ENCODE results near the gene PDE6D. TPM values are rescaled to one million over a fixed set of nuclear protein-coding genes. Genes with fewer than 3 reads are reported as not detected.
"Not testable (repeated sequence)": the region's sequence is repeated elsewhere in the genome, so short reads cannot be mapped to it uniquely, and the experiment has no call there.

Gene PDE6D
- total RNA-seq, 4 donors from 2014 or later, result 20.0 to 59.4 (median 25.7) TPM

GRCh38 chr2:231764760-231765159 is 16.3 kb downstream of the PDE6D start:
- no peak overlapping the region for H3K4me3 ChIP-seq
- no peaks in the 10 kb centered on the region for H3K27me3 ChIP-seq
- no peak overlapping the region for H3K27ac ChIP-seq
- H3K36me3 ChIP-seq, result no peaks in the 10 kb centered on the region
- no peaks in the 10 kb centered on the region for H3K9me3 ChIP-seq
- DNase-seq, result no peak
- no peak for TF ChIP-seq POLR2A (IDR thresholded peaks at IDR 0.05)
- TF ChIP-seq, protein P1, sequence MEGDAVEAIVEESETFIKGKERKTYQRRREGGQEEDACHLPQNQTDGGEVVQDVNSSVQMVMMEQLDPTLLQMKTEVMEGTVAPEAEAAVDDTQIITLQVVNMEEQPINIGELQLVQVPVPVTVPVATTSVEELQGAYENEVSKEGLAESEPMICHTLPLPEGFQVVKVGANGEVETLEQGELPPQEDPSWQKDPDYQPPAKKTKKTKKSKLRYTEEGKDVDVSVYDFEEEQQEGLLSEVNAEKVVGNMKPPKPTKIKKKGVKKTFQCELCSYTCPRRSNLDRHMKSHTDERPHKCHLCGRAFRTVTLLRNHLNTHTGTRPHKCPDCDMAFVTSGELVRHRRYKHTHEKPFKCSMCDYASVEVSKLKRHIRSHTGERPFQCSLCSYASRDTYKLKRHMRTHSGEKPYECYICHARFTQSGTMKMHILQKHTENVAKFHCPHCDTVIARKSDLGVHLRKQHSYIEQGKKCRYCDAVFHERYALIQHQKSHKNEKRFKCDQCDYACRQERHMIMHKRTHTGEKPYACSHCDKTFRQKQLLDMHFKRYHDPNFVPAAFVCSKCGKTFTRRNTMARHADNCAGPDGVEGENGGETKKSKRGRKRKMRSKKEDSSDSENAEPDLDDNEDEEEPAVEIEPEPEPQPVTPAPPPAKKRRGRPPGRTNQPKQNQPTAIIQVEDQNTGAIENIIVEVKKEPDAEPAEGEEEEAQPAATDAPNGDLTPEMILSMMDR (IDR thresholded peaks at IDR 0.05), result no peak
- no peaks in the 10 kb centered on the region for H3K4me1 ChIP-seq

DNA sequence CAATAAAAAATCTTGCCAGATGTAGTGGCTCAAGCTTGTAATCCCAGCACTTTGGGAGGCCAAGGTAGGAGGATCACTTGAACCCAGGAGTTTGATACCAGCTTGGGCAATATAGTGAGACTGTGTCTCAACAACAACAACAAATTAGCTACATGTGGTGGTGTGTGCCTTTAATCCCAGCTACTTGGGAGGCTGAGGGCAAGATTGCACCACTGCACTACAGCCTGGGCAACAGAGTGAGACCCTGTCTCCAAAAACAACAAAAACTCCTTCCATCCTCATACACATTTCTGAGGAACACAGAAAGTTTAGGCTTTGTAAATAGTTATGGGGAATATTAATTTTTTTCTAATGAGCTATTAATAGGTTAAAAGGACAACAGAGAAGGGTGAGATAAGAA is 17.0 kb downstream of the PDE6D start:
- DNase-seq, result no peak
- Histone ChIP-seq H3K27ac (no peak overlapping the region), H3K36me3 (no peaks in the 10 kb centered on the region), H3K9me3 (no peaks in the 10 kb centered on the region), H3K4me1 (no peaks in the 10 kb centered on the region), H3K27me3 (no peaks in the 10 kb centered on the region), H3K4me3 (no peak overlapping the region)
- no peak for TF ChIP-seq POLR2A (IDR thresholded peaks at IDR 0.05)
- TF ChIP-seq, protein P1 (IDR thresholded peaks at IDR 0.05), result no peak

GRCh38 chr2:231761735-231762134 is 19.3 kb downstream of the PDE6D start:
- H3K4me3 ChIP-seq, result no peak overlapping the region
- no peak for DNase-seq
- TF ChIP-seq, protein P1 (IDR thresholded peaks at IDR 0.05), result no peak
- TF ChIP-seq POLR2A (IDR thresholded peaks at IDR 0.05), result no peak
- H3K27me3 ChIP-seq, result no peaks in the 10 kb centered on the region
- no peaks in the 10 kb centered on the region for H3K36me3 ChIP-seq
- no peak overlapping the region for H3K27ac ChIP-seq
- H3K4me1 ChIP-seq, result no peaks in the 10 kb centered on the region
- H3K9me3 ChIP-seq, result no peaks in the 10 kb centered on the region

DNA sequence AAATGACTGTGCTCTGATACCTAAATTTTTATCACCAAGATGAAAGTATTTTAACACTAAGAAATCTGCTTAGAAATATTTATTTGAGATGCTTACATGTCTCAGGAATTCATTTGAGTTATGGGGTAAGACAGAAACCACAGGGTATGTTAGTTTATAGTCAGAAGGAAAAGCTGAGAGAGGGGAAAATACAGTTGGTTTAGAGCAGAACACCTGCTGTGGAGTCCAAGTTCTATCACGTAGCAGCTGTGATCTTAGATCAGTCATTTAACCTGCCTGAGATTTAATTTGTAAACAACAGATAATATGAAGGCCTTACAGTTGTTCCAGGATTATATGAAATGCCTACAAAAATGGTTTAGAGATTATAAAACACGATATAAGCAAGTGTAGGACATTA is 29.0 kb downstream of the PDE6D start:
- no peaks in the 10 kb centered on the region for H3K27me3 ChIP-seq
- H3K4me3 ChIP-seq, result no peak overlapping the region
- no peaks in the 10 kb centered on the region for H3K4me1 ChIP-seq
- no peaks in the 10 kb centered on the region for H3K9me3 ChIP-seq
- no peak for DNase-seq
- H3K27ac ChIP-seq, result no peak overlapping the region
- no peak for TF ChIP-seq POLR2A (IDR thresholded peaks at IDR 0.05)
- TF ChIP-seq, protein P1 (IDR thresholded peaks at IDR 0.05), result no peak
- H3K36me3 ChIP-seq, result no peaks in the 10 kb centered on the region

- H3K36me3 ChIP-seq, result no peaks in the 10 kb centered on the region
- no peak overlapping the region for H3K4me3 ChIP-seq
- H3K4me1 ChIP-seq, result no peaks in the 10 kb centered on the region
- H3K9me3 ChIP-seq, result no peaks in the 10 kb centered on the region
- H3K27me3 ChIP-seq, result no peaks in the 10 kb centered on the region
- no peak for DNase-seq
- H3K27ac ChIP-seq, result no peak overlapping the region
- no peak for TF ChIP-seq POLR2A (IDR thresholded peaks at IDR 0.05)
- TF ChIP-seq, protein P1 (IDR thresholded peaks at IDR 0.05), result no peak
Observed at GRCh38 chr2:231751042-231751815, 29.9 kb downstream of the PDE6D start.

DNA sequence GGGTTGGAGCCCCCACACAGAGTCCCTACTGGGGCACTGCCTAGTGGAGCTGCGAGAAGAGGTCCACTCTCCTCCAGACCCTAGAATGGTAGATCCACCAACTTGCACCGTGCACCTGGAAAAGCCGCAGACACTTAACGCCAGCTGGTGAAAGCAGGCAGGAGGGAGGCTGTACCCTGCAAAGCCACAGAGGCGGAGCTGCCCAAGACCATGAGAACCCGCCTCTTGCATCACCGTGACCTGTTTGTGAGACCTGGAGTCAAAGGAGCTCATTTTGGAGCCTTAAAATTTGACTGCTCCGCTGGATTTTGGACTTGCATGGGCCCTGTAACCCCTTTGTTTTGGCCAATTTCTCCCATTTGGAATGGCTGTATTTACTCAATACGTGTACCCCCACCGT is 32.1 kb downstream of the PDE6D start:
- not testable (repeated sequence) for H3K4me3 ChIP-seq, H3K9me3 ChIP-seq, H3K27me3 ChIP-seq, DNase-seq, H3K4me1 ChIP-seq, H3K36me3 ChIP-seq, H3K27ac ChIP-seq

DNA sequence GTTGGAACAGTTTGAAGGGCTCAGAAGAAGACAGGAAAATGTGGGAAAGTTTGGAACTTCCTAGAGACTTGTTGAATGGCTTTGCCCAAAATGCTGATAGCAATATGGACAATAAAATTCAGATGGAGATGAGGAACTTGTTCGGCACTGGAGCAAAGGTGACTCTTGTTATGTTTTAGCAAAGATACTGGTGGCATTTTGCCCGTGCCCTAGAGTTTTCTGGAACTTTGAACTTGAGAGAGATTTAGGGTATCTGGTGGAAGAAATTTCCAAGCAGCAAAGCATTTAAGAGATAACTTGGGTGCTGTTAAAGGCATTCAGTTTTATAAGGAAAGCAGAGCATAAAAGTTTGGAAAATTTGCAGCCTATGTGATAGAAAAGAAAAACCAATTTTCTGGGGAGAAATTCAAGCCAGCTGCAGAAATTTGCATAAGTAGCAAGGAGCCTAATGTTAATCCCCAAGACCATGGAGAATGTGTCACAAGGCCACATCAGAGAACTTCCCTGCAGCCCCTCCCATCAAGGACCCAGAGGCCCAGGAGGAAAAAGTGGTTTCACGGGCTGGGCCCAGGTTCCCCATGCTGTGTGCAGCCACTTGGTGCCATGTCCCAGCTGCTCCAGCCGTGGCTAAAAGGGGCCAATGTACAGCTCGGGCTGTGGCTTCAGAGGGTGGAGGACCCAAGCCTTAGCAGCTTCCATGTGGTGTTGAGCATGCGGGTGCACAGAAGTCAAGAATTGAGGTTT is 32.8 kb downstream of the PDE6D start:
- DNase-seq, result not testable (repeated sequence)

More for the DNA sequence above, 32.8 kb downstream of the PDE6D start:
- H3K4me3 ChIP-seq, H3K36me3 ChIP-seq, H3K4me1 ChIP-seq, H3K27me3 ChIP-seq, H3K9me3 ChIP-seq, H3K27ac ChIP-seq: not testable (repeated sequence)
